Aorta (tissue), 5 donors: ENCODE measurements around the gene SHD. TPM values are rescaled to one million over a fixed set of nuclear protein-coding genes. Genes with fewer than 3 reads are reported as not detected.
"Not testable (repeated sequence)": the region's sequence is repeated elsewhere in the genome, so short reads cannot be mapped to it uniquely, and the experiment has no call there.

Source experiments
- ATAC-seq: fragments of 200-7000 bp; cut with Tn5 transposase; one replicate; pipeline ENCODE4 v1.9.1; 2022; ENCODE audit warnings: moderate library complexity; ENCODE audit not compliant: low FRiP score
- DNase-seq, 2 donors: peaks; one replicate each; pipeline ENCODE4 v3.0.0-alpha.2; 2020
- H3K27ac ChIP-seq, 2 donors: one replicate each; pipeline ENCODE4 v1.5.1; 2013; ENCODE audit warnings: low read length in 2 of 2, mild to moderate bottlenecking in 2 of 2, moderate library complexity in 2 of 2, control low read depth in 1 of 2, inconsistent platforms in 1 of 2, low read depth in 1 of 2
- H3K27me3 ChIP-seq, 2 donors: one replicate each; pipeline ENCODE4 v1.6.1; 2013; ENCODE audit warnings: control low read depth in 1 of 2, low read length in 1 of 2, mild to moderate bottlenecking in 1 of 2, moderate library complexity in 1 of 2; ENCODE audit not compliant: insufficient read depth in 2 of 2, control insufficient read depth in 1 of 2
- H3K36me3 ChIP-seq, 2 donors: one replicate each; pipeline ENCODE4 v1.6.1; 2013; ENCODE audit warnings: control low read depth in 1 of 2, low read length in 1 of 2, mild to moderate bottlenecking in 1 of 2; ENCODE audit not compliant: insufficient read depth in 2 of 2, control insufficient read depth in 1 of 2
- H3K4me1 ChIP-seq, 2 donors: one replicate each; pipeline ENCODE4 v1.6.1; 2013; ENCODE audit warnings: low read length in 2 of 2, control low read depth in 1 of 2, mild to moderate bottlenecking in 1 of 2, moderate library complexity in 1 of 2; ENCODE audit not compliant: insufficient read depth in 2 of 2, control insufficient read depth in 1 of 2
- H3K4me3 ChIP-seq, 2 donors: one replicate each; pipeline ENCODE4 v1.5.1; 2013; ENCODE audit warnings: low read length in 2 of 2, control low read depth in 1 of 2, mild to moderate bottlenecking in 1 of 2
- H3K9me3 ChIP-seq: one replicate; pipeline ENCODE4 v1.6.1; 2013; ENCODE audit warnings: mild to moderate bottlenecking, low read length; ENCODE audit not compliant: control insufficient read depth
- WGBS, 2 donors: extraction: QIAGEN DNeasy Blood & Tissue Kit; methylation state at CpG; one replicate each; pipeline ENCODE4 v1.1.7; 2013; 5-methylcytosine and 5-hydroxymethylcytosine counted together
- intact Hi-C, 2 donors: fragments of 100-400 bp; cut with DNase I; formaldehyde crosslinking; loops; one replicate each; pipeline versions ENCODE4 v1.14.2 to v1.15.0; 2022
- polyA plus RNA-seq, 2 donors: library from polyadenylated mRNA; stranded (reverse); fragments of 200-250 nt; gene quantifications; one replicate each; pipeline ENCODE4 v1.2.3, GENCODE V29; 2013
- total RNA-seq, 2 donors: library from RNA; stranded (reverse); fragmentation: NEBNext Ultra II Directional; extraction: Animal tissue kit (Norgen Biotek cat#: 25700); gene quantifications; one replicate each; pipeline ENCODE4 v1.2.1, GENCODE V29; 2021
- donor health status: healthy with polysubstance abuse.
- donor health status: Bipolar disorder and iron deficiency.
- donor health status: DM: no; HTN: no; CAD: no.
- donor health status: DM: no; HTN: no; CAD: no.
- donor health status: DM: yes; HTN: yes; CAD: no.

SHD gene
- total and polyA plus RNA-seq, 4 donors: 1.5 TPM; not detected in 3

GRCh38 chr19:4237510-4237909, 41.6 kb upstream of the SHD start:
- DNase-seq, H3K4me3 ChIP-seq, H3K27ac ChIP-seq, H3K9me3 ChIP-seq, H3K27me3 ChIP-seq, intact Hi-C loops, H3K4me1 ChIP-seq, H3K36me3 ChIP-seq, ATAC-seq: not testable (repeated sequence)
- WGBS, 2 donors: 90 to 92% methylated on average over 16 of the region's 16 CpGs

DNA sequence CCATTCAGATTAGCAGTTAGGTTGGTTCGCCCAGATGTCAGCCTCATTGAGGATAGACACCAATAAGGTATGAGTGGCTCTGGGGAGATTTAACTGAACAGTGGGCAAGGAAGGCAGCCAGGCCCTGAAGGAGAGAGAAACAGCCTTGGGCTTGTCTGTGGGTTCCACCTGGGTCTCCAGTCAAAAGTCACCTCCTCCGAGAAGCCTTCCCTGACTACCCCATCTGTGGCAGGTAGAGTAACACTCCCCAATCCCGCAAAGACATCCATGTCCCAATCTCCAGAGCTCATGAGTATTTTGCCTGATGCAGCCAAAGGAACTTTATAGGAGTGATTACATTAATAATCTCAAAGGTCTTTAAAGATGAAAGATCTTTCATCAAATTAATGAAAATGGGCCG, 40.2 kb upstream of the SHD start:
- Histone ChIP-seq H3K9me3 (peaks cover 4% of the 10 kb centered on the region), H3K4me3 (no peak overlapping the region), H3K4me1 (no peaks in the 10 kb centered on the region), H3K27me3 (no peaks in the 10 kb centered on the region), H3K27ac (no peak overlapping the region), H3K36me3 (no peaks in the 10 kb centered on the region)
- ATAC-seq (no peak), DNase-seq (no peak)
- 87 to 89% methylated on average over 4 of the region's 4 CpGs for WGBS, 2 donors
- intact Hi-C loops: no loop called here

DNA sequence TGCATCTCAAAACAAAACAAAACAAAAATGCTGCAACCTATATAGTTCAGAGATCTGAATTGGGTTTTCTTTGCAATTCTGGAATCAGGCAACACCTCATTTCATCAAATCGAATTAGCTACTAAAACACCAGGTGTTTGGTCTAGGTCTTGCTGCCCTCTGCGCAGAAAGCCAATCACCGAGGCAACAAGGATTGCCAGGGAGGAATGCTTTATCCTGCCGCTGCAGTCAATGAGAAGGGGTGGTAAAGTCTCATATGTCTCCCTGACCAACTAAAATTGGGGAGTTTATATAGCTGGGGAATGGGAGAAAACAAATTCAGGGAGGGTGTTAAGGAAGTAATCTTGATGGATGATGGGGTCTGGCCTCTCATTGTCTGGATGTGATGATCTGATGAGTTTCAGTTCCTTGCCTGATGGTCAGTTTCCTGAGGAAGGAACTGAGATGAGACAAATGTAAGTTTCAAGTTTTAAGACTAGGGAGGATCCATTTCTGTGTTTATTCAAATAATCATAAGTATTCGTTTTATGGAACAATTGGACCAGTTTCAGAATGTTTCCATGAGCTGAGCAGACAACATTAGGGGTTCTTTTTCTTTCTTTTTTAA, 37.1 kb upstream of the SHD start:
- H3K36me3 ChIP-seq: no peaks in the 10 kb centered on the region
- H3K27me3 ChIP-seq: no peaks in the 10 kb centered on the region
- ATAC-seq (no peak), DNase-seq (no peak)
- peaks cover 4% of the 10 kb centered on the region for H3K9me3 ChIP-seq
- WGBS, 2 donors: 72 to 73% methylated on average over 5 of the region's 5 CpGs
- H3K4me1 ChIP-seq: no peaks in the 10 kb centered on the region
- intact Hi-C loops: no loop called here
- no peak overlapping the region for H3K27ac ChIP-seq
- H3K4me3 ChIP-seq: no peak overlapping the region

GRCh38 chr19:4245938-4246337, 33.1 kb upstream of the SHD start:
- DNase-seq, H3K4me3 ChIP-seq, H3K36me3 ChIP-seq, ATAC-seq, H3K27me3 ChIP-seq, H3K9me3 ChIP-seq, H3K4me1 ChIP-seq, H3K27ac ChIP-seq: not testable (repeated sequence)
- WGBS, 2 donors: 97 to 98% methylated on average over 6 of the region's 6 CpGs
- intact Hi-C loops: loop anchor here in 1 of 2 donors (2.0 to 5.0 kb wide), 2 partner anchors 97 to 156 kb away; partner anchors contain the start of genes CHAF1A, MPND and SH3GL1

GRCh38 chr19:4246767-4247593, 32.1 kb upstream of the SHD start, which contains the start of gene YJU2:
Gene YJU2 (plus strand): TSS chr19:4247080. CDS start chr19:4247147, 67 bp downstream.
- ATAC-seq: peak; percentile 98
- intact Hi-C loops: loop anchor here in 1 of 2 donors (2.0 to 5.0 kb wide), 2 partner anchors 96 to 155 kb away; partner anchors contain the start of genes CHAF1A, MPND and SH3GL1
- WGBS, 2 donors: 0% methylated on average over 43 to 45 of the region's 45 CpGs

GRCh38 chr19:4256563-4256962, 22.5 kb upstream of the SHD start:
- 92 to 98% methylated on average over 4 of the region's 4 CpGs for WGBS, 2 donors
- Histone ChIP-seq H3K36me3 (peaks cover 3 to 7% of the 10 kb centered on the region in 2 donors), H3K27me3 (no peaks in the 10 kb centered on the region), H3K4me3 (no peak overlapping the region), H3K9me3 (no peaks in the 10 kb centered on the region), H3K27ac (no peak overlapping the region), H3K4me1 (no peaks in the 10 kb centered on the region)
- ATAC-seq (no peak), DNase-seq (no peak)
- intact Hi-C loops: no loop called here

More at GRCh38 chr19:4246767-4247593, 32.1 kb upstream of the SHD start, which contains the start of gene YJU2:
- Histone ChIP-seq H3K36me3 (no peaks in the 10 kb centered on the region), H3K4me3 (peak within 1 kb of the TSS; percentile 76 to 79), H3K9me3 (no peaks in the 10 kb centered on the region), H3K27ac (peak within 1 kb of the TSS; percentile 69 to 87), H3K4me1 (no peaks in the 10 kb centered on the region), H3K27me3 (no peaks in the 10 kb centered on the region)
- DNase-seq: peak; percentile 98 to 100

- WGBS, 2 donors: 91 to 96% methylated on average over 6 of the region's 6 CpGs
- ATAC-seq: no peak
Observed at GRCh38 chr19:4257025-4257424, 22.0 kb upstream of the SHD start.

DNA sequence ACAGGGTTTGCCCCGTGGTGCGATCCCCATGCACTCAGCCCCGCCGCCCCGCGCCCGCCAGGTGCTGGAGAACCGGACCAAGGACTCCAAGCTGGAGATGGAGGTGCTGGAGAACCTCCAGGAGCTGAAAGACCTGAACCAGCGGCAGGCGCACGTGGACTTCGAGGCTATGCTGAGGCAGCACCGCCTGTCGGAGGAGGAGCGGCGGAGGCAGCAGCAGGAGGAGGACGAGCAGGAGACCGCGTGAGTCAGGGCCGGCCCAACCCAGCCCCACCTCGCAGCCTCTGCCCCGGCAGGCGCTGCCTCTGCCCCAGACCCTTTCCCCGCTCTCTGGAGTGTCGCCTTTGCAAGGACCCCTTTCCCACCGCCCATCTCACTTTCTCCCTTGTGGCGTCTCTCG, 20.9 kb upstream of the SHD start:
- H3K36me3 ChIP-seq: peaks cover 5 to 7% of the 10 kb centered on the region in 2 donors
- DNase-seq (no peak), ATAC-seq (no peak)
- intact Hi-C loops: no loop called here
- H3K4me3 ChIP-seq: no peak overlapping the region
- no peaks in the 10 kb centered on the region for H3K9me3 ChIP-seq
- H3K27me3 ChIP-seq: no peaks in the 10 kb centered on the region
- no peaks in the 10 kb centered on the region for H3K4me1 ChIP-seq
- 95 to 96% methylated on average over 27 to 28 of the region's 28 CpGs for WGBS, 2 donors
- no peak overlapping the region for H3K27ac ChIP-seq

More at GRCh38 chr19:4257025-4257424, 22.0 kb upstream of the SHD start:
- intact Hi-C loops: no loop called here
- Histone ChIP-seq H3K9me3 (no peaks in the 10 kb centered on the region), H3K36me3 (peaks cover 5 to 7% of the 10 kb centered on the region in 2 donors), H3K4me3 (no peak overlapping the region), H3K27me3 (no peaks in the 10 kb centered on the region), H3K27ac (no peak overlapping the region), H3K4me1 (no peaks in the 10 kb centered on the region)
- DNase-seq: no peak
